Measurements from ENCODE around the gene SSPN. TPM values are rescaled to one million over a fixed set of nuclear protein-coding genes. Genes with fewer than 3 reads are reported as not detected.
A peak's percentile ranks its signal among the peaks of the same experiment; 100 is the strongest.

Gene SSPN
- total RNA-seq, 3 donors from 2014 or later = 17.7 to 22.1 (median 19.7) TPM

- Histone ChIP-seq H3K36me3 (no peaks in the 10 kb centered on the region), H3K27ac (peak overlapping the region in 1 of 2 donors; percentile 70), H3K9me3 (peaks cover 0 to 4% of the 10 kb centered on the region in 2 donors), H3K4me3 (no peak overlapping the region), H3K4me1 (peaks cover 0 to 4% of the 10 kb centered on the region in 2 donors), H3K27me3 (no peaks in the 10 kb centered on the region)
- intact Hi-C loops (cut with DNase I; ENCODE audit: low total_unique reads) = no loop called here
- no peak for DNase-seq (ENCODE audit: low spot score in 2 of 2)
- TF ChIP-seq POLR2A (IDR thresholded peaks at IDR 0.05) = no peak
- no peak for TF ChIP-seq CTCF (IDR thresholded peaks at IDR 0.05)
- TF ChIP-seq POLR2AphosphoS5 (IDR thresholded peaks at IDR 0.05) = no peak
Measured at GRCh38 chr12:26245175-26245942, 50.0 kb downstream of the SSPN start.

GRCh38 chr12:26246483-26247164 lies 51.3 kb downstream of the SSPN start:
- Histone ChIP-seq H3K27me3 (no peaks in the 10 kb centered on the region), H3K4me3 (no peak overlapping the region), H3K4me1 (peaks cover 0 to 4% of the 10 kb centered on the region in 2 donors), H3K9me3 (peaks cover 0 to 4% of the 10 kb centered on the region in 2 donors), H3K36me3 (no peaks in the 10 kb centered on the region), H3K27ac (peak overlapping the region; percentile 10 to 70)
- TF ChIP-seq CTCF (IDR thresholded peaks at IDR 0.05) = no peak
- TF ChIP-seq POLR2A (IDR thresholded peaks at IDR 0.05) = no peak
- TF ChIP-seq POLR2AphosphoS5 (IDR thresholded peaks at IDR 0.05) = no peak
- intact Hi-C loops (cut with DNase I; ENCODE audit: low total_unique reads) = no loop called here
- DNase-seq (ENCODE audit: low spot score in 2 of 2) = peak; percentile 57 to 69

- no peak overlapping the region for H3K27ac ChIP-seq
- H3K4me3 ChIP-seq = no peak overlapping the region
- H3K27me3 ChIP-seq = no peaks in the 10 kb centered on the region
- peaks cover 0 to 4% of the 10 kb centered on the region in 2 donors for H3K9me3 ChIP-seq
- no peak for DNase-seq (ENCODE audit: low spot score in 2 of 2)
- TF ChIP-seq POLR2AphosphoS5 (IDR thresholded peaks at IDR 0.05) (no peak), POLR2A (IDR thresholded peaks at IDR 0.05) (no peak), CTCF (IDR thresholded peaks at IDR 0.05) (no peak)
- peaks cover 0 to 4% of the 10 kb centered on the region in 2 donors for H3K4me1 ChIP-seq
- intact Hi-C loops (cut with DNase I; ENCODE audit: low total_unique reads) = no loop called here
- no peaks in the 10 kb centered on the region for H3K36me3 ChIP-seq
Measured at GRCh38 chr12:26247873-26248272, 52.5 kb downstream of the SSPN start.

- H3K27ac ChIP-seq = no peak overlapping the region
- no peaks in the 10 kb centered on the region for H3K27me3 ChIP-seq
- no peak overlapping the region for H3K4me3 ChIP-seq
- H3K9me3 ChIP-seq = peaks cover 4% of the 10 kb centered on the region in 2 donors
- H3K4me1 ChIP-seq = peaks cover 0 to 2% of the 10 kb centered on the region in 2 donors
- intact Hi-C loops (cut with DNase I; ENCODE audit: low total_unique reads) = no loop called here
- TF ChIP-seq CTCF (IDR thresholded peaks at IDR 0.05) = no peak
- TF ChIP-seq POLR2A (IDR thresholded peaks at IDR 0.05) = no peak
- no peak for TF ChIP-seq POLR2AphosphoS5 (IDR thresholded peaks at IDR 0.05)
- H3K36me3 ChIP-seq = no peaks in the 10 kb centered on the region
- DNase-seq (ENCODE audit: low spot score in 2 of 2) = no peak
Measured at GRCh38 chr12:26250801-26251200, 55.4 kb downstream of the SSPN start.

- Histone ChIP-seq H3K36me3 (no peaks in the 10 kb centered on the region), H3K27me3 (no peaks in the 10 kb centered on the region), H3K27ac (peak overlapping the region in 1 of 2 donors; percentile 0), H3K4me1 (no peaks in the 10 kb centered on the region), H3K4me3 (no peak overlapping the region), H3K9me3 (peaks cover 7 to 11% of the 10 kb centered on the region in 2 donors)
- TF ChIP-seq POLR2A (IDR thresholded peaks at IDR 0.05) = no peak
- intact Hi-C loops (cut with DNase I; ENCODE audit: low total_unique reads) = no loop called here
- DNase-seq (ENCODE audit: low spot score in 2 of 2) = no peak
Measured at GRCh38 chr12:26251600-26251999, 56.2 kb downstream of the SSPN start.
